D341Med (cell line): Measurements from ENCODE around the gene SAP25.
A peak's percentile ranks its signal among the peaks of the same experiment; 100 is the strongest.
"Not testable (repeated sequence)": the region's sequence is repeated elsewhere in the genome, so short reads cannot be mapped to it uniquely, and the experiment has no call there.

Source experiments
- DNase-seq: peaks from one replicate; pipeline ENCODE4 v3.0.0; 2012; ENCODE audit warnings: low spot score

SAP25 gene

DNA sequence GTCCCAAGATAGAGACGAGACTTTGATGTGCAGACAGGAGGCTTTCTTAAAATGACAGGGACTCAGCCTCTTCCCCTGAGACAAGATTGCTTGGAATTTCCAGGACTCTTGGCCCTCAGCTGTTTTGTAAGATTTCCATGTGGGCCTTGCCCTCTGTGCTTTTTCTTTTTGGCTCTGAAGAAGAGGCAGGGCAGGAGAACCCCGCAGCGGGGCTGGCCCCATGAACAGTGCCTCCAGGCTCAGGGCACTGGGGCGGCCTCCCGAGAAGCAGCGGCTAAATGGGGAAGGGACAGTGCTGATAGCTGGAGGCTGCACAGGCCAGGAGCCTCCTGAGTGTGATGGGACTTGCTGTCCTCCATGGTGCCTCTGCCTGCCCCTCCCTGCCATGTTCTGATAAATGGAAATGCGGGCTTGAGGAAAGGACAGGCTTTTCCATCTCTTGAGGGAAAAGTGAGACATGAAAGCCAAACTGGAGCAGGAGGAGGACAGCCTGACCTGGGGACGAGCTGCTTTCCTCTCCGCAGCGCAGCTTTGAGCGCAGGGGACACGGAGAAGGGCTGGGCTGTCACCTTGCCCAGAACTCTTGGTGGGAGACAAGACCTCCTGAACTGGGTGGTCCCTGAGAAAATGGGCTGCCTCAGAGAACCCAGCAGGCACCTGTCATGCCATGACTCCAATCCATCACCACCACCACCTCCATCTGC is 12.1 kb downstream of the SAP25 start:
- no peak for DNase-seq

DNA sequence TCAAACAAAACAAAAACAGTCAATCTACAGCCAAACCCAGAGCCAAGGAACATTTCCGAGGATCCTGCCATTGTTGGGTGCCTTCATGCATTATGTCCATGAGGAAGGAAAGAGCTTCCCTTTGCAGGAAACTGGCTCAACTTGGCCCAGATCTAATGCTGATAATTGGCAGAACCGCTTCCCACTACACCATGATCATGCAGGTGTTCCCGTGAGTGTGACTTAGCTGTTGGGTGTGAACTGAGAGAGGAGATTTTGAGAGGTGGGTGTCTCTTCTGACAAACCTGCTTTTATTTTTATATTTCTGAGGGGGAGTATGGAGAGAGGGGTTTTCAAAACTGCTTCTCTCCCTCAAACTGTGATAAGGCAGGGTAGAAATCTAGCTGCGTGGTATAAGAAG is 14.6 kb downstream of the SAP25 start:
- no peak for DNase-seq

DNA sequence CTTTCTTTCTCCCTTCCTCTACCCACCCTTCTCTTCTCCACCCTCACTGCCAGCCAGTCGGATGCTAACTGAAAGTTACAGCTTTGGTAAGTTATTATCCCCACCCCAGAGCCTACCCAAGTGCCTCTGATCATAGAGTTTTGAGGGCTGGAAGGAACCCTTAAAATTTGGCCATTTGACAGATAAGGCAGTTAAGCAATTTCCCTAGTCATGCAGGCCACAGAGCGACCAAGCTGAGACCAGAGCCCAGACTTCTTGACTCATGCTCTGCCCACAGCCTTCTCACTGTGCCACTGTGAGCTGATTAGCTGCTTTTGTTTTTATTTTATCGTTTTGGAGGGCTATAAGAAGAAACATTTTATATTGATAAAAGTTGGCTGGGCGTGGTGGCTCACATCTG is 17.2 kb downstream of the SAP25 start:
- no peak for DNase-seq

DNA sequence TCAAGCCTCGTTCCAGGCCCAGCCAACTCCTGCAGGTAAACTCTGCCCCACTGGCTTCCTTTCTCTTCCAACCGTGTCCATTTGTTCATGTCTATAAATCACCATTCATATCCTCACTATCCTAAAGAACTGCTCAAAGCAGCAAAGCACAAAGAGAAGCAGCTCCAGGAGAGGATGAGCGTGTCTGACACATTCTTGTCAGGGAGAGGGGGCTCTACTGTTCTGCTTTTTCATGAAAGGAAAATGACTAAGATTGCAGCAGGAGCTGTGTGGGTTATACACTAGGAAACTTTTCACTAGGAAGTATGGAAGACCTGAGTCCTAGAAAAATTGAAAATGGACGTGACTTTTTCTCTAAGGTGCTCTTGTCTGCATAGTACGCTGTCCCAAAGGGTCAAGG is 18.0 kb downstream of the SAP25 start:
- no peak for DNase-seq

DNA sequence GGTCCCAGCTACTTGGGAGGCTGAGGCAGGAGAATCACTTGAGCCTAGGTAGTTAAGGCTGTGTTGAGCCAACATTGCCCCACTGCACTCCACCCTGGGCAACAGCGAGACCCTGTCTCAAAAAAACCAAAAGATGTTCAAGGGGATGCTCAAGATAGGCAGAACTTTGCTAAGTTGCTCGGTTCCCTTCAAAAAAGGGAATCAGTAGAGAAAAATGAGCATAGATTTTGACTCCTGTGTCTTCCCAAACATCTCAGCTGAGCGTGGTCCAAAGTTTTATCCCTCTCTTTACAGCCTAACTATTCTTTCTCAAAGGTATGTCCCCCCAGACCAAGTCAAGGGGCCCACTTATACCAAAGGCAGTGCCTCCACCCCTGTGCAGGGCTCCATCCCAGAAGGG is 20.7 kb downstream of the SAP25 start:
- no peak for DNase-seq

DNA sequence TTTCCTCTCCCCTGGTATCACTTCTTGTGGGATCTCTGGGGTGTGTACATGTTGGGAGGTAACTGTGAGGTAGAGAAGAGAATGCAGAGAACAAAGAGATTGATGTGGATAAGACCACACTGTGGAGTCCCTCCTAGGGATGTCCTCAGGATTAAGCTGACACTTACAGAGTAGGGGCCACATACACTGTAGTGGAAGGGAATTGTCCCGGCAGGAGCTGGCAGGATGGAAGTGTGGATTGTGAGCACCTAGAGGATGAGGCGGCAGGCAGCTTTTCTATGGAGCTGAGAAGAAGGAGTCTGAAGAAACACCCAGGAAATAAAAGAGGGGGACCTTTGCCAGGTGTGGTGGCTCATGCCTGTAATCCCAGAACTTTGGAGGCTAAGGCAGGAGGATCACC is 21.2 kb downstream of the SAP25 start:
- DNase-seq, result no peak

DNA sequence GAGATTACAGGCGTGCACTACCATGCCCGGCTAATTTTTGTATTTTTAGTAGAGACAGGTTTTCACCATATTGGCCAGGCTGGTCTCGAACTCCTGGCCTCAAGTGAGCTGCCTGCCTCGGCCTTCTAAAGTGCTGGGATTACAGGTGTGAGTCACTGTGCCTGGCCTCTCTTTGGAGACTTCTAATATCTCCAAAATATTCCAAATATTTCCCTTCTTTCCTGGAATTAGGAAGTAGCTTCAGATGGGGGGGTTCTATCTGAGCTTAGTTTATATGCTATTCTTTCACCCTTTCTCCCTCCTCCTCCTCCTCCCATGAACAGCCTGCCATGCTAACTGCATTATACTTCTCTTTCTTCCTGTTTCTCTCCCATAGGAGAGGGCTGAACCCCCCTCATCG is 25.3 kb downstream of the SAP25 start:
- DNase-seq, result not testable (repeated sequence)

DNA sequence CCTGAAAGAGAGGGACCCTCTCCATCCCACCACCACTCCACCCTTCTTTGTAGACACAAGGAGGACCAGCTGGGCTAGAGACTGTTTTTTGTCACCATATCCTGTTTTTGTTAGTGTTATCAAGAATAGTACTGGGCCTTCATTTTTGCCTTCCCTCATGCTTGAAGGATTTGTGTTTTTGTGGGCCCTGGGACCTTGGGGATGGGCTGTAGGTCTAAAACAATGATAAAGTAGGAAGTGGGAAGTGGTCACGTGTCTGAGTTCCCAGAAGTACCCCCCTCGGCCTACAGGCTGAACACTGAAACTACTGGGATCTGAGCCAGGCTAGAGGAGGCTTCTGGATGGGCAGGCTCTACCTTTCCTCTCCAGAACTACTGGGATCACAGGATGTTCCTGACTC is 25.8 kb downstream of the SAP25 start:
- DNase-seq, result no peak

DNA sequence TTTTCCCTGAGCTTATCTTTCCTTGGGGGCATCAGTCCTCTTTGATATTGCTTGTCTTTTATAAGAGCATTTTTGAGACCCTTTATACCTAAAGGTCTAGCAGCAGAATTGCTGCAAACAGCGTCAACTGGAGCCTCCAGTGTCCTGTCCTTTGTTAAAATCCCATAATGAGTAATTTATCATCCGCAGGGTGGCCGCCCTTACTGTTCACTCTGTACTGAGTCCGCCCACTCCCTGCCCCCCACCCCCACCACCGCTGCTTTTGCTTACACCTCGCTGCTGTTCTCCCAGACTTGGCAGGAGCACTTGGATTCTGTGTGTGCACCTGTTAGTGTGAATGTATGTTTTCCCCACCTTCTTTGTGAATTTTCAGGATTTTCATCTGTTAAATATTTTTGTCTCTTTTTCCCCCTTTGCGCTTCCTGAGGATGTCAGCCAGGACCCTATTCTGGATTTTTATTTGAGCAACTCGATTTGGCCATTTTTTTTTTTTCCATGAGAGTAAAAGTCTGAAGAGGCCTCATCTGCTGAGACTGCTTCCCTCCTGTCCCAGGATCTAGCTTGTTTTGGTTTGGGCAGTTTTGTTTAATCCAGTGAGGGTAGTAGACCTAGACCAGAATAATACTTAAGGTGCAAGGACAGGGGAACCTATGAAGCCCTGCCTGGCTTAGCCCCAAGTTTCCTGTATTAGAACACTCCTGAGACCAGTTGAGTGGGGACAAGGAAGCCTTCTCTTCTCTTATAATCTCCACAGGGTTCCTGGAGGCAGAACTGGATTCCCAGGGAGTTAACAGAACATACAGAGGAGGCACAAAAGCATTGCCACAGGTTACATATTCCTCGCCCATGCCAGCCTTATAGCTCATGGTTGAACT is 26.5 kb downstream of the SAP25 start:
- no peak for DNase-seq

DNA sequence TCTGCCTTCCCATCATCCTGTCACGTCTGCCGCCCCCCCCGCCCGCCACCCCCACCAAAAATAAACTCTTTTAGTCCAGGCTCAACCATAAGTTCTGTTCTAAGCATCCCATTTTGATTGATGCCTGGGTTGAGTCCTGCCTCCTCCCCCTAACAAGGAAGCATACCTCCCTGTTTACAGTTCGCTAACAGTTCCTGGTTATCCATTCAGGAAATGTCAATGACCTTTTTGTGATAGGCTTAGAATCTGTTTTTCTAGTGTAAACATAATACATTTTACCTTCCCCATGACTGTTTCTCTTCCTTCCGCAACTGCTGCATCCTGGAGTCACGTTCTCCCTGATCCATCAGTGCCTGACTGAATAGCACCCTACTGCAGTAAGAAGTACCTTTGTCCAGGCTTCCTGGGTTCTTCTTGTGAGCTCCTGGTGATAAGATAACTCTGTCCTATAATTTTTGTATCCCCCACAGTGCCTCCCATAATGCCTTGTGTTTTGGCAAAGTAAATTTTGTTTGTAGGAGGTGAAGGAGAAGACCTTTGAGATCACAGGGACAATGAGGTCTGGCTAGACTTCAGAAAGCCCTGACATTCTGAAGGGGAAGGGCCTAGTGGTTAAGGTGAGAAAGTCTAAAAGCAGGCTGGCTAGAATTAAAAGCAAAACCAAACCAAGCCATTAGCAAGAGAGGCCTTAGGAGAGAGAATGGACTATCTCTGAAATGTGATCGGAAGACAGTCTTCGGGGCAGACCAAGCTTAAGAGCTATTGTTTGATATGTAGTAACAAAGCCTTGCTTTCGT is 27.4 kb downstream of the SAP25 start:
- DNase-seq, result no peak

DNA sequence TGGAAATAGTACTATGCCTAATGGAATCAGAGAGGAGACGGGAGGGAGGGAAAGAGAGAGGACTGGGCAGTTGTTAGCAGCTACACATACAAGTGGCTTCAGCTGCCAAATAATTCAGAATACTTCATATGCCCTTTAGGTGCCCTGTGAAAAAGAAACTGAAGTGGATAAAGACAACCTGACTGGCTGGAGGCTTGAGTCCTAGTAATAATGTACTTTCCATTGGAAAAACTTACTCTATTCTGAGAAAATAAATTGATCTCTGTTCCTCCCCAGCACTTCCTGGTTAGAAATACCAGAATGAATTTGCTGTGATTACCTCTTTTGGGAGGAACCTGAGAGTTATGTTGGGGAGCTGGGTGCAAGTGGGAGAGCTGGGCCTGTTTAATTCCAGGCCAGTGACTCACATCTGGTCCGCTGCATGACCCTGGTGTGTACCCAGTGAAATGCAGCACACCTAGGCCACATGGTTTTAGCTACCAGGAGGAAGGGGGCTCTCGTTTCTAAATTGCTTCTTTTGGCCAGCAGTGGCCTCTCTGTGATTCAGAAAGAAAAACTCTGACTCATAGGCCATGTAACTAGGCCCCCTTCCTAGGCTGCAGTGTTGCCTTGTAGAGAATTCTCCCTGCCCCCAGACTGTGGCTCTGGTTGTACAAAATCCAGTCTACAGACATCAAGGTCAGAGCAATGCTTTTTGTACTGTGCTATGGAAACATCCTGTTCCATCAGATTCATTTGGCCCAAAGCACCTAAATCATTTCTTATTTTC is 28.2 kb downstream of the SAP25 start:
- DNase-seq, result no peak

DNA sequence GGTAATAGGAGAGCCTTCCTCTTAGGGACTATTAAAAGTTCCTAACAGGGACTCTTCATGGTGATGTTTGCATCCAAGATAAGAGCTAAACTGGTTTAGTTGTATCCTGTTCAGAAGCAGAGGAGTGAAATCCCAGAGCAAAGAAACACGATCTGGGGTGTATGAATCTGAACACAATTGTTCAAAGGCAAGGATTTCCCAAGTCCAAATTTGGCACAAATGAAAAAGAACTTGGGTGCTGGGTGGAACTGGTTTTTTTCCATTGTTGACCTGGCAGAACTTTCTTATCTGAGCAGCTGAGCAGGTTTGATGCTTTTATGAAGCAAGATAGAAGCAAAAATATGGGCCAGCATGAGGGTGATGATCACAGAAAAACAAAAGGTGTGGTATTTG is 28.7 kb downstream of the SAP25 start:
- no peak for DNase-seq

DNA sequence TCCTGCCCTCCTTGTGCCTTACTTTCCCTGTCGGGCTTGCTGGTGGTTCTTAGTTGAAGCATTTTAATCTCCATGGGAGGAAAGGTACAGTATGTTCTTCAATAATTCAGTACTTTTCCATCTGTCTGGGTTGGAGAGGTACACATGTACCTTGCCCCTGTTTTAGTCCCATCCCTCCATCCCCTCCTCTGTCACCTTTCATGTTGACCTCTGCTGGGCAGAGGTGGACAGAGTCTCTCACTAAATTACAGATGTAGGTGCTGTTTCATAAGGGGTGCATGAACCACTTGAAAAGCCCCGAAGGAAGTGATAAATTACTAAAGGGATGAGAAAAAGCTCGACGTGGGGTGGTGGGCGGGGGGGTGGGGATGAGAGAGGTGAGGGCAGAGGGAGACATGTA is 29.3 kb downstream of the SAP25 start:
- DNase-seq, result no peak

DNA sequence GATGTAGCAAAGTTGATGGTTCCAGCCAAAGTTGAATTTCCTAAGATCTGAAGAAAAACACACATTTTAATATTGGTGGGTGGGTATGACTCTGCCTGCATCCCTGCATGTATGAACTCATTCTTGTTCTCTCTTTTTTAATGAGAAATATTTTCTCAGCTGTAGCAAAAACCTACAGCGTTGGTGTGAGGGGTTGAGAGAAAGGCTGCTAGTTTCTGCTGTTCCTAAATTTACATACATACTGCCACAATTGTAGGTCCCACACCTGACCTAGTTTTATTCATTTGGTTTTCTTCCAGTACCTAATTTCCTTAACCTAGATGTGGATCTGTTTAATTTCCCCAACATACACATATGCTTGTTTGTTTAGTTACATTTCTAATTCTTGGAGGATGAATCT is 30.1 kb downstream of the SAP25 start:
- DNase-seq, result no peak

DNA sequence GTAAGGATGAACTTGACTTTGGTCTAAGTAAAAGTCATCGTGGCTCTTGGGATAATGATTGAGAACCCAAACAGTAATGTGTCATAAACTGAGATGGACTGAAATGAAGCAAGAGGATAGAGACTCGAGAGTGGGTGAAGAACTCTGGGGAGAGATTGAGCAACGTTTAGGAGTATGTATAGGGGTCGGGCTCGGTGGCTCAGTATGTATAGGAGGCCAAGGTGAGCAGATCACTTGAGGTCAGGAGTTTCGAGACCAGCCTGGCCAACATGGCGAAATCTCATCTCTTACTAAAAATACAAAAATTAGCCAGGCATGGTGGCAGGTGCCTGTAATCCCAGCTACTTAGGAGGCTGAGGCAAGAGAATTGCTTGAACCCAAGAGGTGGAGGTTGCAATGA is 32.4 kb downstream of the SAP25 start:
- not testable (repeated sequence) for DNase-seq

DNA sequence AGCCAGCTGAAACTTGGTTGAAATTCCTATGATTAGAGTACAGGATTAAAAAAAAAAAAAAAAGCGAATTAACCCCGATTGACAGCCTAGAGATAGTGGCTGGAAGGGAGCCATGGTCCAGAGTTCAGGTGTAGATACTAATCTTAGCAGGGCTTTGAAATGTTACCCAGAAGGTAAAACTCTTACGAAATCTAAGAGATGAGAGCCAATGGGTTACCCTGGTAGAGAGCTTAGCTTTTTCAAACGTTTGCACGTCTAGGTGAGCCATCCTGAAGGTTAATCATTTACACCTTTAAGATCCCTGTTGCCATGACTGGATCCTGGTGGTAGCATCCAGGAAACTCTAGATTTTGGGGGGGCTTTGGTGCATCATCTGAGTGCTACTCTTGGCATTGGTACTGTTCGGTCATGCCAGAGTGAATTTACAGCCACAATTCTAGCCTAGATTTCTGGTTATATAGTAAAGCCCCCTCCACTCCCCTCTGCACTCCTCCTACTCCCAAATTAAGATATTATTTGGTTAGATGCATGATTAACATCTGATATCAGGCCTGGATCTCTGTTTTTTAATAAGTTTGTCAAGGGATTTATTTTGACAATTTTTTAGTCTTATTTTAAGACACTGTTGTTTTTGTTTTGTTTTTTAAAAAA is 33.5 kb downstream of the SAP25 start:
- no peak for DNase-seq

DNA sequence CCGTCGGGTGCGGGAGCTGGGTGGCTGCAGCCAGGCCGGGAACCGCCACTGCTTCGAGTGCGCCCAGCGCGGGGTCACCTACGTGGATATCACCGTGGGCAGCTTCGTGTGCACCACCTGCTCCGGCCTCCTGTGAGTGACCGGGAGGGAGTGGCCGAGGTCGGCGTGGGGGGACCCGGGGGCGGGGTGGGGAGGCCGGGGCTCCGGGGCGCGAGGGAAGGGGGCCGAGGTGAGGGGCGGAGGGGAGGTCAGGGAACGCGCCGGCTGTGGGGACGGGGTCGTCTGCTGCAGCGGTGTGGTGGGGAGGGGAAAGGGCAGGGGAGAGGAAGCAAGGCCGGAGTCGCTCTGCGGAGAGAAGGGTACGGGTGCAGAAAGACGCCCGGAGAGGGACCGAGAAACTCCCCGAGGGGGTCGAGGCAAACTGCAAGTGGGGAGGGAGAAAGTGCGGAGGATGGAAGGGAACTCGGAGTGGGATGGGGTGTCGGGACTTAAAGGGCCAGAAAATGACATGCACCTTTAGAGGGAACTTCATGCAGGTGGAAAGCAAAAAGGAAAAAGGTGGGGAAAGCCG is 34.2 kb downstream of the SAP25 start:
- DNase-seq, result no peak

DNA sequence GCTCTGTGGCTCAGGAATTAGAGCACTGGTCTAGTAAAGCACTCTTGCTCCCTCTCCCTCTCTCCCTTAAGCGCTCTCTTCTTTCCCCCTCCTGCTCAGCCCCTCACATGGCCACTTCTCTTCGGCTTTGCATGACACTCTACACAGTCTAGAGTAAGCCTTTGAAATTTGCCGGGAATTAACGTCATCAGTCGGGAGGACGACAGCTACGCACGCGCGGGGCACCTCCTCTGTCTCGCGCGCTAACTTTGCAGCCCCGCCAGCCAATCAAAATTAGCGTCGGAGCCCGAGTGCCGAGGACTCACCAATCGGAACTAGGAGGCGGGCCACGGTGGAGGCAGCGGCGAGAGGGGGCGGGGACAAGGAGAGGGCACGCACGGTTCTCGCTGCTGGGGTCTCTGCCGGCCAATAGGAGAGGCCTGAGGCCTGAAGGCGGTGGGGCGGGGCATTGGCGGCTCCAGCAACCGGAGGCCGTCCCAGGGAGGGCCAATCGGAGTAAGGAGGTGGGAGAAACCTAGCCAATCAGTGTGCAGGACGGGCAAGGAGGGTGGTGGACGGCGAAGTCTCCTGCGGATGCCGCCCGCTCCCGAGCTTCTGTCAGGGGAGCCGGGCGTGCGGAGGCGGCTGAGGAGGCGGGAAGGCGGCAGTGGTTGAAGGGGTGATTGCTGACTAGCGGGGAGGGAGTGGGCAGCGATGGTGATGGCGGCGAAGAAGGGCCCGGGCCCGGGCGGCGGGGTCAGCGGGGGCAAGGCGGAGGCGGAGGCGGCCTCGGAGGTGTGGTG is 34.9 kb downstream of the SAP25 start, which contains the start of gene AGFG2:
TSS of gene AGFG2 (plus strand) at position 550 of the 782 bp plus-strand sequence. CDS start at position 694, 144 bp downstream.
- peak; percentile 99 for DNase-seq

DNA sequence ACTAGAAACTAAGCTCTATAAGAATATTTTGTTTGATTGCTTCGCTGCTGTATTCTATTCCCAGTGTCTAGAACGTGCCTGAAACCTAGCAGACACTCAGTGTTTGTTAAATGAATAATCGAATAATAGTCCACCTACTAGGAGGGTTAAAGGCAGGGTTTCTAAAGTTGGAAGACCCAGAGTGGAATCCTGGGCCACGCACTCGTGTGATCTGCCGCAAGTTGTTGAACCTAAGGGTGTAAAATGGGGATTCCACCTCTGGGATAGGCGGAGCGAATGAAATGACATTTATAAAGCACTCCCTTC is 35.4 kb downstream of the SAP25 start:
- no peak for DNase-seq

DNA sequence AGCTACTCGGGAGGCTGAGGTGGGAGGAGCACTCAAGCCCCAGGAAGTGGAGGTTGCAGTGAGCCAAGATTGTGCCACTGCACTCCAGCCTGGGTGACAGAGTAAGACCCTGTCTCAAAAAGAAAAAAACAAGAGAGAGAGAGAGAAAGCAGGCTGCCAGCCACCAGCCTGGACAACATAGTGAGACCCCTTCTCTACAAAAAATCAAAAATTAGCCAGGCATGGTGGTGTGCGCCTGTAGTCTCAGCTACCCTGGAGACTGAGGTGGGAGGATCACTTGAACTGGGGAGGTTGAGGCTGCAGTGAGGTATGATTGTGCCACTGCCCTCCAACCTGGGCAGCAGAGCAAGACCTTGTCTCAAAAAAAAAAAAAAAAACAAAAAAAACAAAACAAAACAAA is 37.0 kb downstream of the SAP25 start:
- DNase-seq, result not testable (repeated sequence)
